Islet precursor cell (in vitro differentiated cells): ENCODE measurements around the gene NHLH1.
"Not testable (repeated sequence)": the region's sequence is repeated elsewhere in the genome, so short reads cannot be mapped to it uniquely, and the experiment has no call there.

Source experiments
- DNase-seq: peaks from one replicate; pipeline ENCODE4 v3.0.0-alpha.2; 2018

Gene NHLH1

DNA sequence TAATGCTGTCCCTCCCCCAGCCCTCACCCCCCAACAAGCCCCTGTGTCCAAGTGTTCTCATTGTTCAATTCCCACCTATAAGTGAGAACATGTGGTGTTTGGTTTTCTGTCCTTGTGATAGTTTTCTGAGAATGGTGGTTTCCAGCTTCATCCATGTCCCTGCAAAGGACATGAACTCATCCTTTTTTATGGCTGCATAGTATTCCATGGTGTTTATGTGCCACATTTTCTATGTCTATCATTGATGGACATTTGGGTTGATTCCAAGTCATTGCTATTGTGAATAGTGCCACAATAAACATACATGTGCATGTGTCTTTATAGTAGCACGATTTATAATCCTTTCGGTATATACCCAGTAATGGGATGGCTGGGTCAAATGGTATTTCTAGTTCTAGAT is 17.9 kb downstream of the NHLH1 start:
- not testable (repeated sequence) for DNase-seq

DNA sequence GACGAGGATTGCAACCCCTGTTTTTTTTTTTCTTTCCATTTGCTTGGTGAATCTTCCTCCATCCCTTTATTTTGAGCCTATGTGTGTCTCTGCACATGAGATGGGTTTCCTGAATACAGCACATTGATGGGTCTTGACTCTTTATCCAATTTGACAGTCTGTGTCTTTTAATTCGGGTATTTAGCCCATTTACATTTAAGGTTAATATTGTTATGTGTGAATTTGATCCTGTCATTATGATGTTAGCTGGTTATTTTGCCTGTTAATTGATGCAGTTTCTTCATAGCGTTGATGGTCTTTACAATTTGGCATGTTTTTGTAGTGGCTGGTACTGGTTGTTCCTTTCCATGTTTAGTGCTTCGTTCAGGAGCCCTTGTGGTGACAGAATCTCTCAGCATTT is 21.5 kb downstream of the NHLH1 start:
- DNase-seq: not testable (repeated sequence)

DNA sequence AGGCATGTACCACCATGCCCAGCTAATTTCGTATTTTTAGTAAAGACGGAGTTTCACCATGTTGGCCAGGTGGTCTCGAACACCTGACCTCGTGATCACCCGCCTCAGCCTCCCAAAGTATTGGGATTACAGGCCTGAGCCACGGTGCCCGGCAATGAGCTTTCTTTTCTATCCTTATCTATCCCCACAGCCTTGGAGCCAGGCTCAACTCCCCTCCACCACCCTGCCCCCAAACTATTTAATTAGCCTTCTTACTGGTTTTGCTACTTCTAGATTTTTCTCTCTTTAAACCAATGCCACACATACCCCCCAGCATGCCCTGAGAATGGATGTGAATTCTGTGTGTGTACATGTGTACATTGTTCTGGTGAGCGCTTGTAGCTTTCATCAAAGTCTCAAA is 27.8 kb downstream of the NHLH1 start:
- no peak for DNase-seq

DNA sequence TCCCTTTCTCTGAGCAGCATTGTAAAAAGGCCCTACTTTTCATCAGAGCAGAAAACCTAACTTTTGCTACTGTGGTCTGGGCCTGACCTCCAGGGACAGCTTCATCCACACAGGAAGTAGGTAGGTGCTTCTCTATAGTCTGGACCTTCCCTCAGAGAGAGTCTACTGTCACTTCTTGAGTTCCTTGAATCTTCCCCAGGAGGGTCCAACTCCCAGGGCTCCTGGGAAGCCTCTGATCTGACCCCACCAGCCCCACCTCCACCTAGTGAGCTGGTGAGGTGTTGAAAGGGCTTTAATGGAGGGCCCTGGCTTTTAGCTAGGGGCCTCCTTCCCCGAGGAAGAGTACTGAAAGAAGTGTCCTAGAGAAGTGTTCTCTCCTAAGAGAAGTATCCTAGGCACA is 30.8 kb downstream of the NHLH1 start:
- peak; percentile 40 for DNase-seq

DNA sequence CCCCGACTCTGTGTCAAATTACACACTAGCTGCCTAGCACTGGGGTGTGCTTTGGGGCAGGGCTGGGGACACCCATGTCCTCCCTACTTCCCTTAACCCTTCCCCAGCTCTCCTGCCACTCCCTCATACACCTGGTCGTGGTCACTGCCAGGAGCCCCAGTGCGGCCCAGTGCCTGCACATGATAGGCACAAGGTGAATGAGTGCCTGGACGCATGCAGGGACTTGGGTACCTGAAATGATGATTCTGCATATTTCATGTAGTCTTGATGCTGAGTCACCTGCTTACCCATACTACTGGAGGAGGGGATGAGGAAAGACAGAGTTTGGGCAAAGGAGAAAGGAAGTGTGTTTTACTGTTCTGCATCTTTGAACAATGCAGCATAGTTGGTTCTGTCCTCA is 32.0 kb downstream of the NHLH1 start:
- peak; percentile 46 for DNase-seq

DNA sequence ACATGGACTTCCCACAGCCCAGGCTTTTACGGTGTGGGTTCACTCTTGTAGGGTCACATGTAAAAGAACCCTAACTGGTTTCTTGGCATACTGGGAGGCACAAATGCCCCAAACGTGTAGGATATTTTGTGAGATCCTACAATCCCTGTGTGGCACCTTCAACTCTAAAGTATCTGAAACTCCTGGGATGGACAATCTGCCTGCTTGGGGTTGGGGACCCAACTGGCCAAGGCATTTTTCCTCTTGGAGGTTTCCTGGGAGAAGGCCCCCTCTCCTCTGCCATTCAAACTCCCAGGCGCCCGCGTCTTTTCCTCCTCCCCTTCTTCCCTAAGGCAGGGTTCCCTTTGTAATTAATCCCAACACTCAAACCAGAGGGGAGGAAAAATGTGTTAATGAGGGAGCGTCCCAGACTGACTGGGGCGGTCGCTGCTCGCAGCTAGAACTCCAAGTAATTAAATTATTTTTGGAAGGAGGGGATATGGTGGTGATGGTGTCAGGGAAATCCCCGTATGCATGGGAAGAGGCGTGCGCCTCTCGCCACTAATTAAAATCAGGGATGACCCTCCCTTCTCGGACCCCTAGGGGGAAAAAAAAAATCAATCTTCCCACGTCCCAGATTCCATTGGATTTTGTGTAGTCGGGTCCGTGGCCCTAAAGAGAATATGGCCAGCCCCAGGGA is 32.8 kb downstream of the NHLH1 start:
- peak; percentile 39 for DNase-seq

DNA sequence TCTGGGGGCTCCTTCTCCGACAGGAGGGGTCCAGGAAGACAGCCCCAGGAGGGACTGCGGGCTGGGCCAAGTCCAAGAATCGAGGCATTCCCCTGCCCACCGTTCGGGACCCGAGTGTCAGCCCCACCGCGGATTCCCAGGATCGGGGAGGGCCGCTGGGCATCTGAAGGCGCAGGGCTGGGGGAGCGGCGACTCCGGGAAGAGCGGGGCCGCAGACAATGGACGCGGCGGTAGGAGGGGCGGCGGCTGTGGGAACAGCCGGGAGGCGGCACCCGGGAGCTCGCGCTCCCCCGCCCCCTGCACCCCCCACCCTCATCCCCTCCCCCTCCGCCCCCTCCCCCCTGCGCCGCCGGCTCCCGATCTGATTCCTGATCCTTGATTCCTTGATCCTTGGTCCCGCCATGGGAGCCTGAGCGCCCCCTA is 33.4 kb downstream of the NHLH1 start, which contains the start of gene VANGL2:
Gene VANGL2, plus strand, starts transcription at position 342 of the 423 bp plus-strand sequence. CDS start 15,274 bp downstream, outside the sequence.
- peak; percentile 92 for DNase-seq

DNA sequence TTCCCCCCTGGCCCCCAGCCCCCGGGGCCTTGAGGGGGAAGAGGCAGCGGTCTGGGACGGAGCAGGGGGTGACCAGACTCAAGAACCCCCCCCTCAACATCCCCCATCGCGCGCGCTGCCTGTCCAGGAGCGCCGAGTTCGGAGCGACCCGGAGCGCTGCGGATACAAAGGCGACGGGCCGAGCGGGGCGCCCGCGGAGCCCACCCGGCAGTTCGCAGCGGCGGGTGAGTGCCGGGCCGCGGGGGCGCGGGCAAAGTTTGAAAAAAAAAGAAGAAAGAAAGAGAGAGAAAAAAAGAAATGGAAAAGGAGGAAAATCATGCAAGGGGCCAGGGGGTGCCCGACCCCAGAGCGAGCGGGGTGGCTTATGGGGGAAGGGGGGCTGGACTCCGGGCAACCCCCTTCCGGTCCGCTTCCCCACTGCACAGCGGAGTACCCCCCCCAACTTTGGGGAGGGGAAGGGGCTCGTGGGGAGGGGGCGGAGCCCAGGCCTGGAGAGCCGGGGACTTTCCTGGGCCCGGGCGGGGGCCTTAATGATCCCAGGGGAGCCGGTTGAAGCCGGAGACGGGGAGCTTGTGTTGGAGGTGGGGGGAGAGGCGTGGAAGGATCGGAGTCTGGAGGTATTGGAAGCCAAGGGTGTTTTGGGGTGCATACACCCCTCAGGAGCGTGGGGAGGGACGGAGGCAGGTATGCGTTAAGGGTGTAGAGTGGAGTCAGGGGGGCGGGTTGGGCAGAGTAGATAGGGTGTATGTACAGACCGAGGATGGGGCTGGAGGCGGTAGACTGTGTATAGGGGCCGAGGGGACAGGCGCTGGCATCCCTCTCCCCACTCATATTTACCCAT is 34.0 kb downstream of the NHLH1 start:
- peak; percentile 58 for DNase-seq

DNA sequence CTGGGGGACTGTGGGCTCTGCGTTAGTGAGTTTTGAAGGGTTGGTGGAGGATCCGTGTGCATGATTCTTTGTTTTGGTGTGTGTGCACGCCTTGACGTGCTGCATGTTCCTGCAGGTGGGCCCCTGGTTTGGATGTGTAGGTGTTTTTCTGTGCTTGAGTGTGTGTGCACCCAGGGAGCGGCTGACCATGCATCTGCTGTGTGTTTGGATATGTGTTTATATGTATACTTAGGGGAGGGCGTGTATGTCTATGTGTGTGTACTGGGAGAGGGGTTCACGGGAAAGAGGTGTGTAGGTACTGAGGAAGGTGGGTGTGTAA is 34.6 kb downstream of the NHLH1 start:
- peak; percentile 57 for DNase-seq

DNA sequence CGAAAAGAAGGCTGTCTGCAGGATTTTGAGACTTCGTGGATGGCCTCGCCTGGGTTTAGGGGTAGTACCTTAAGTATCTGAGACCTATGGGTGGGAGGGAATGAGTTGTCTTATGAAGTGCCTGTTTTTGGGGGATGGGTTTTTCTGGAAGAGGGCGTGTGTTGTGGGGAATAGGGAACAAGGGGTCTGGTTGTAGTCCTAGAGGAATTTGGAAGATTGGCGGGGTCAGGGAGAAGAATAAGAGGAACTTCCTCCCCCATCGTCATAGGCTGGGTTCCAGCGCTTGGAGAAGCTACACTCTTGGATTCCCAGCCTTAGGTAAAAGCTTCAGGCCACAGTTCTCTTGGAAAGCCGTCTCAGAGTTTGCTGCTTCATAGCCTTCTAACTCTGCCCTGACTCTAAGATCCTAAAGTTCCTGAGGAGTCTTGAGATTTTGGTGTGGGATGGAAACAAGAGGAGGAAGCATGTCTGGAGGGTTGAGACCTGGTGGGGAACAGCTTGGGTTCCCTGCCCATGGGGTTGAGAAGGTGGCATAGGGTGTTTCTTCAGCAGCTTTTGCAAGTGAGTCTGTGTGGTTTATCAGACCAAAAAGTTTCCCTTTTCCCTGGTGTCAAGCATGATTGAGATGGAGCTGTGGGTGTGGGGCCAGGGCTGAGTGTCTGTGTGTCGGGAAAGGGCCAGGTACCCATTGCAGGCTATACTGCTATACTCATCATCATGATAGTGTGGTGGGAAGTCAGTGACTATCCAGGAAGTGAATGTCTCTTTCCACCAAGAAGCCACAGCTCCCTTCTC is 35.3 kb downstream of the NHLH1 start:
- DNase-seq: peak; percentile 46

DNA sequence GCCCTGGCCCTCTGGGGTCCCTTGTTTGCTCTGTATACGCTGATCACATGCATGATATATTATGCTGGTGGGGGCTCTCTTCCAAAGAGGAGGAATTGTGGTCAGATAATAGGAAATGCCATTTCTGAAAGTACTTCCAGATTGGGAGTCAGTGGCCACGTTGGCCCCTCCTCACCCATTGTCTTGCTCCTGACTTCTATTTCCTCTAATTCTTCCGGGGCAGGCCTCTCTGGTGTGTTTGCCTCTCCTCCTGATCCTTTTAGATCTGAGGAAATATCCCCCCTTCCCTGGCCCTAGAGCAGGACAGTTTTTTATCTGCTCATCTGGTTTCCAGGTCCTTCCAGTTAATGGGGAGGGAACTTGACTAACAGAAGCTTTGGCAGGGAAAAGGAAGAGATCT is 36.4 kb downstream of the NHLH1 start:
- peak; percentile 44 for DNase-seq

DNA sequence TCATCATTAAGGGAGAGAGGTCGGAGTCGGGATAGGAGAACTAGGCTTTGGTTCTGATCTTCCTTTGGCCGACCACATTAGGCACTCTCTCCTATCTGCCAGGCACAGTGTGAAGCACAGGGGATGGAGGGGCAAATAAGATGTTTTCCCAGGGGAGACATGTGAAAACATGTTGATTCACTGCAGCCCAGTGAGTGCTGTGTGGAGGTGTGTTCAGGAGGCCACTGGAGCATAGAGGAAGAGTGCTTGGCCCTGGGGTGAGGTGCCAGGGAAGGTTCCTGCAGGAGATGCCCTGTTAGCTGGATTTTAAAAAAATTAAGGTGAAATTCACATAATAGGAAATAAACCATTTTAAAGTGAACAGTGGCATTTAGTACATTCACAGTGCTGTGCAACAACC is 37.2 kb downstream of the NHLH1 start:
- DNase-seq: peak; percentile 38

DNA sequence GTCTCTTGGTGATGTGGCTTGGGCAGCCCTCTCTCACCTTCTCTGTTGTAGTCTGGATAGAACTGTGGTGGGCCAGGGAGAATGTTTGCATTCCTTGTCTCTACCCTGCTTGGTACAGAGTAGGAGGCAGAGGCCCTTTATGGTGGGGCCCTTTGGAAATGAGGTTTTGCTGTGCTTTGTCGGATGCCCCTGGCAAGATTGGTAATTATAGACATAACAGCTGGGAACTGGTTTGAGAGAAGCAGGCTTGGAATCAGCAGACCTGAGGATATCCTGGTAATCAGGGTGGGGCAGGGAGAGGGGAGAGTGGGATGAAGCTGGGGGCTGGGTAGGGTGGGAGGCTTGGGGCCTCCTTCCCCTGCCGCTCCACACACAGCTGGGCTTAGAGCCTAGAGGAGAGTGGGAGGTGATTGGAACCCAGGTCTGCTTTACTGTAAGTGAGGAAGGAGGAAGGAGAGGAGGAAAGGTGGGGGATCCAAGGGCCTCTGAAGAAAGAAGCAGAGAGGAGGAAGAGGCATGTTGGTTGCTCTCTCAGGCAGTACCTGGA is 38.5 kb downstream of the NHLH1 start:
- peak; percentile 68 for DNase-seq

DNA sequence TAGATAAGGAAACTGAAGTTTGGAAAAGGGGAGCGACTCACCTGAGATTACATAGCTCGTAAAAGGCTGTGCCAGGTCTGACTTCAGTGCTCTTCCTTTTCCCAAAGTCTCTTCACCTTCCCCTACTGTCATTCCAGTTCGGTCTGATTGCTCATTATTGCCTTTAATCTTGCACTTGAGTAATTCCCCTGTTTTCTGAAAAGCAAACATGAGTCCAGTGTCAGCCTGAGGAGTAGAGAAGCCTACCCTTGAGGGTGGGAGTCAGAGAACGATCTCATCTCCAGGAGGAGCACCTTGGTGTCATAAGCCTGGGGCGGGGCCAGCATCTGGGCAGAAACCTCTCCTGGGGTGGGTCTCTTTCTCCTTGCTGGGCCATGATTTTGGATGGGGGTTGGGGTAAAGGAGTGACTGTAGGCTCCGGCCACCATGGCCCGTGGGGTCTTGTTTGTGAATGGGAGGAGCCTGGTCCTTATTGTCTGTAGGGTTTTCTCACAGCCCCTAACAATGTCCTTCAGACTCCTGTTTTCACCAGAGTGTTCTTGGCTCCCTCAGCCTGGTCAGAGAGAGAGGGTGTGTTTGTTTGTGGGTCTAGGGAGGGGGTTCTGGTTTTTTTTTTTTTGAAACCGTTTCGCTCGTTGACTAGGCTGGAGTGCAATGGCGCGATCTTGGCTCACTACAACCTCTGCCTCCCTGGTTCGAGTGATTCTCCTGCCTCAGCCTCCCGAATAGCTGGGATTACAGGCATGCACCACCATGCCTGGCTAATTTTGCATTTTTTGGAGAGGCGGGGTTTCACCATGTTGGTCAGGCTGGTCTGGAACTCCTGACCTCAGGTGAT is 39.5 kb downstream of the NHLH1 start:
- DNase-seq: peak; percentile 73

DNA sequence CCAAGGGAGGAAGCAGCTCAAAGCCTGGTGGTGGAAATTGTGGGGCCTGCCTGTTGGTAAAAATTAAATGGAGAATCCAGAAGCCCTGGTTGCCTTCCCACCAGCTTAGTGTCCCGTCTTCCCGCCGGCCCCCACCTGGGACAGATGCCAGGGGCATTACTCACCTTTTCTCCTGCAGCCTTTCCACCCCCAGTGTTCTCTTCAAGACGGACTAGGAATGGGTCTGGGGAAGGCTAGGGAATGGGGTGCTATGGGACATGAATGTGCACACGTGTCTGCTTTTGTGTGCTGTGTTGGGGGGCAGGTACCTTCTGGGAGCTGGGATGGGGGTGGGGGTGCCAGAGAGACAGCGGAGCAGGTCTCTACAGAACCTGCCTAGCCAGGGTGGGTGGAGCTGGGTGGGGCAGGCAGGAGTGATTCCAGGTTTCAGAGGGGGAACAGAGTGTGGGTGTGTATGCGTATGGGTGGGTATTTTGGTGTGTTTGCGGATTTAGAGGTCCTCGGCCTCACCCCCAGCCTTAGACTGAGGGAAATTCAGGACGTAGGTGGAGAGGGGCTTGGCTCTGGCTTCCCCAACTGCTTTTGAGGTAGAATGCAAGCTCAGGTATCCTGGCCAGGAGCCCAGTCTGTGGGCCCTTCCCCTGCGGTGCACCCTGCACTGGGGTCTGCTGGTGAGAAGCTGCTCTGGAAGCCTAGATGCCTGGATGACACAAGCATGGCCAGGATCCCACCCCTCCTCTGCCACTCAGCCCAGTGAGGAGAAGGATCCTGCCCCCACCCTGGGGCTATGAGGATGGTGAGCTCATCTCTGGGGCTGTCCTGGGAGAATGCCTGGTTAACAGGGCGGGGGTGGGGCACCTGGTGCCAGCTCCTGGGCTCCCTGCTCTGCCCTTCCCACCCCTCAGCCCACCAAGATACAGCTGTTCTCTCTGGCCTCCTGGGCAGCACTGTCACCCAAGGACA is 41.2 kb downstream of the NHLH1 start:
- peak; percentile 94 for DNase-seq

DNA sequence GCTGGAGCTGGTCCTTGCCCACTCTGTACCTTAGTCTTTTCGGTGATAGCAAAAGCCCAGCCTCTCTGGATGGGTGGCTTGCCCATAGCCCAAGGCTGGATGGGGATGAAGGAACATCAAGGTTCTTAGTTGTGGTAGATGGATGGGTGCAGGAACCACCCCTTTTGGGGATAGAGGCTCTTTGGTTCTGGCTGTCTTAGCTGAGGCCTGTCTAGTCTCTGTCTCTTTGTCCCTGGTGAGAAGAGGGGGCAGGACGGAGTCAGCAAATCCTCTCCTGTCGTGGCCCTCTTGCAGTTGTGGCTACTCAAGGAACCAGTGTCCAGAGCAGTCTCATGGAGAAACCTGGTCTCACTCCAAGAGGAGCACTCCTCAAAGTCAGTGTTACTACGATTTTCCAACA is 42.0 kb downstream of the NHLH1 start:
- DNase-seq: peak; percentile 20

DNA sequence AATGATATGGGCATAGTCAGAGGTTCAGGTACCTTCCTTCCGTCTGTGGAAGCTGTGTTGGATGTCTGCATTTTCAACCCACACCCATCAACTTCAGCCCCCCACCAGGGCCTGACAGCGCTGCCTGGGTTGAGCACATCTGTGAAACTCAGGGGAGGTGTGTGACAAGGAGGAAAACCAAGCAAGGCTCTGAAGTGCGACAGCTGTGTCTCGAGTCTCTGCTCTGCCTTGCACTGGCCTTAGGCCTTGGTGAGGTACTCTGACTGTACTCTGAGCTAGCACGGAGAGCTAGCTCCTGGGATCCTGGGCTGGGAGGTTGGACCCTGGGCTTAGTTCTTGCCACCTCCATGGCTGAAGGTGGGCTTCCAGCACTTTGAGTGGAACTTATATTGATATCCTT is 42.6 kb downstream of the NHLH1 start:
- DNase-seq: peak; percentile 50

DNA sequence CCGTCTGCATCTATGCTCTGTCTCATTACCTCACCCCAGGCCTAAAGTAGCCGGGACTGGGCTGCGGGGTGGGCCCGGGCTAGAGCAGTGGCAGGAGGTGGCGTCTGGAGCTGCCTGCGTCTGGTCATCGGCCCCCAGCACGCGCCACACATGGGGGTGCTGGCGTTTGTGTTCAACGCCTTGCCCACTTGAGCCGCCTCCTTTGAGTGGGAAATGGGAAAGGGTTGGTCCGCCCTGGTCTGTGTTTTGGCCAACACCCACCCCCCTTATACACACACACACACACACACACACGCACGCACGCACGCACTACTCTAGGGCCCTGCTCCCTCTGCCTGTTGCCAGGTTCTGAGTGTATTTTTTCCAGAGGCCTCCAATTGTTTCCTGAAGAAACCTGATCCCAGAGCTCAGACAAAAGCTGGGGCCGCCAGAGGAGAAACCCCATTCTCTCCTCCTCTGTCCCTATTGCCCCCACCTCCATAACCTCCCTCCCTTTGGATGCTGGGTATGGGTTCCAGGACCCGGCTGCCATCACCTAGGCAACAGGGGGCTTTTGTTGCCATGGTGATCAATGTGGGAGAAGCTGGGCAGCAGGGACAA is 43.6 kb downstream of the NHLH1 start:
- DNase-seq: peak; percentile 61

DNA sequence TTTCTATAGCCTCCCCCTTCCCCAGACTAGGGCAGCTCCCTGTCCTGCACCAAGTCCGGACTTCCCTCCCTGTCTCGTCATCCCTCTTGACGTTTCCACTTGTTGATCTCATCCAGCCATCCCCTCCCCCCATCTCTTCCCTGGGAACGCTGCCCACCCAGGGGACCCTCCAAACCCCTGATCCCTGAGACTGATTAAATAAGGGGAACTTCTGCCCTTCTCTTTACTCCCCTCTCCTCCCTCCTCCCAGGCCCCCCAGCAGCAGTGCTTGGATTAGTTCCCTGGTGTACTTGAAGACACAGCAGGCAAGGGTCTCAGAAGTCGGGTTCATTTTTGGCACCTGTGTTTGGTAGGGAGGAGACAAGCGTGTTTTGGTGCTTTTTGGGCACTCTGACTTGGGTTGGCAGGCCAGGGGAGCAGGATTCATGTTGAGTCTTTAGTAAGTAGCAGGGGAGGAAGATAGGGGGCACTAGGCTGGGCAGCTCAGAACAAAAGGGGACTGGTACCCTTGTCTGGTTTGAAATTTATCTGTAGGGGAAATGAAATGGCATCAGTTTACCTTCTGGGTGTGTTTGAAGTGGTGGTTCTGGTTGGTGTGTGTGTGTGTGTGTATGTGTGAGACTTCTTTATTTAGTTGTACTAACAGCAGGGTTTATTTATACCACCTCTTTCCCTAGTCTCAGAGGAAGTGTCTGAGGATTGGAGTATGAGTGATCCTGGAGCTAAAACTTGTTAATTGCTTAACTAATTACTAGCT is 44.6 kb downstream of the NHLH1 start:
- DNase-seq: peak; percentile 39

DNA sequence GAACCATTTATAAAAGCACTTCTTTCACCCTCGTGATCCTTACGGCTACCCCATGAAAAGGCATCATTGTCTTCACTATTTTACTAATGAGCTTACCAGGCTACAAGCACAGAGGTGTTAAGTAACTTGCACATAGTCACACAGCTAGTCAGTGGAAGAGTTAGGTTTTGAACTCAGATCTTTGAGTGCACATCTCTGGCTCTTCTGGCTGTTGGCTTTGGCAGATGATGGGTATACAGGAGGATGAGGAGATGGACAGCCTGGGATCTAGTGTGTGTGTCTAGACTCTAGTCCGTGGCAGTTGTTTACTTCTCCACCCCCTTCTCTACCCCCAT is 45.1 kb downstream of the NHLH1 start:
- DNase-seq: peak; percentile 6
